ENCODE measurements around the gene TFB1M. TPM values are rescaled to one million over a fixed set of nuclear protein-coding genes. Genes with fewer than 3 reads are reported as not detected.

TFB1M gene
- polyA plus RNA-seq, 1 experiment = 20.4 TPM

DNA sequence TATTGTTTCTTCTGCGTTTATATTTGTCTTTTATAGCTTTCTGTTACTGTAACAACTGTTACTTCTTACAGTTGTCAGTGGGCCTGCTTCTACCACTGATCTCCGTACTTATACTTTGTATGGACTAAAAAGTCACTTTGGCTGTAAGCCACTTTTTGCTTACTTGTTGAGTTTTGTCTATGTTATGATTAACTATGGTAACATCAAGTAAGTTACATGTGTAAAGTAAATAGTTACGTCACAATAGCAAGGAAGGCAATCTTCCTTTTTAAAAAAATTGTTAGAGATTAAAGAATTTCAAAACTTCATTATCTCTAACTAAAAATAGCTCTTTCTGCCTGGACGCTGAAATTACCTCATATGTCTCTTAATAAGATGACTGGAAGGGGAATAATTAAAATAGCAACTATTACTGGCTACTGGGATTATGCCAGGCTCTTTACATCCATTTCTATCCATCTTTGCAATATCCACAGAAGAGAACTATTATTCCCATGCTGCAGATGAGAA lies 10.9 kb downstream of the TFB1M start:
- H3K9me3 ChIP-seq (ENCODE audit: control insufficient read depth, insufficient read depth, low read length) = no peaks in the 10 kb centered on the region
- H3K4me3 ChIP-seq (ENCODE audit: low read depth, low read length) = no peak overlapping the region
- H3K27me3 ChIP-seq (ENCODE audit: control insufficient read depth, insufficient read depth, low read length) = no peaks in the 10 kb centered on the region
- ChIA-PET POLR2A (no interaction called here), CTCF (interaction anchor here (1.4 to 1.5 kb wide), 2 partner anchors 13 to 35 kb away, joined by 3 to 4 read pairs; no protein-coding TSS in a partner anchor)
- no peak overlapping the region for H3K27ac ChIP-seq (ENCODE audit: low read depth, low read length)
- TF ChIP-seq, protein P1, sequence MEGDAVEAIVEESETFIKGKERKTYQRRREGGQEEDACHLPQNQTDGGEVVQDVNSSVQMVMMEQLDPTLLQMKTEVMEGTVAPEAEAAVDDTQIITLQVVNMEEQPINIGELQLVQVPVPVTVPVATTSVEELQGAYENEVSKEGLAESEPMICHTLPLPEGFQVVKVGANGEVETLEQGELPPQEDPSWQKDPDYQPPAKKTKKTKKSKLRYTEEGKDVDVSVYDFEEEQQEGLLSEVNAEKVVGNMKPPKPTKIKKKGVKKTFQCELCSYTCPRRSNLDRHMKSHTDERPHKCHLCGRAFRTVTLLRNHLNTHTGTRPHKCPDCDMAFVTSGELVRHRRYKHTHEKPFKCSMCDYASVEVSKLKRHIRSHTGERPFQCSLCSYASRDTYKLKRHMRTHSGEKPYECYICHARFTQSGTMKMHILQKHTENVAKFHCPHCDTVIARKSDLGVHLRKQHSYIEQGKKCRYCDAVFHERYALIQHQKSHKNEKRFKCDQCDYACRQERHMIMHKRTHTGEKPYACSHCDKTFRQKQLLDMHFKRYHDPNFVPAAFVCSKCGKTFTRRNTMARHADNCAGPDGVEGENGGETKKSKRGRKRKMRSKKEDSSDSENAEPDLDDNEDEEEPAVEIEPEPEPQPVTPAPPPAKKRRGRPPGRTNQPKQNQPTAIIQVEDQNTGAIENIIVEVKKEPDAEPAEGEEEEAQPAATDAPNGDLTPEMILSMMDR (IDR thresholded peaks at IDR 0.05; ENCODE audit: low read depth, low read length) = no peak
- no peak for DNase-seq (ENCODE audit: low read depth, low spot score)

DNA sequence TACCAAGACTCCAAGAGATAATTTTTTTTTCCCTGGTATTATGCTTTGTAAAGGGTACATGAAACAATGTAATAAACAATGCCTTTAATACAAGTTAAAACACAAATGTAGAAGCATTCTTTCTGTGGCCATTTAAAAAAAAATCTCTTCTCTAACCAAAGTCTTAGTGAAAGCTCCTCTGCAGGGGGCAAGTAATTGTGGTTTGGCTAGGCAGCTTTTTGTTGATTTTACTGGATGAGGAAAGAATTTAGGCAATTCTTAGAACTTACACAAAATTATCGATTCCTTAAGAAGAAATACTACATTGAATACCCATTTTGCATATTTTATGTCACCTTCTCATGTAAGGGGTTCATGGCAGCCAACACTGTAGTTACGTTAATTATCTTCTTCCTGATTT lies 12.4 kb downstream of the TFB1M start:
- no peaks in the 10 kb centered on the region for H3K27me3 ChIP-seq (ENCODE audit: control insufficient read depth, insufficient read depth, low read length)
- H3K27ac ChIP-seq (ENCODE audit: low read depth, low read length) = no peak overlapping the region
- DNase-seq (ENCODE audit: low read depth, low spot score) = no peak
- POLR2A ChIA-PET = no interaction called here
- TF ChIP-seq, protein P1 (IDR thresholded peaks at IDR 0.05; ENCODE audit: low read depth, low read length) = no peak
- CTCF ChIA-PET = interaction anchor here (1.0 kb wide), 1 partner anchor 193 kb away, joined by 3 read pairs; no protein-coding TSS in a partner anchor
- no peaks in the 10 kb centered on the region for H3K9me3 ChIP-seq (ENCODE audit: control insufficient read depth, insufficient read depth, low read length)
- H3K4me3 ChIP-seq (ENCODE audit: low read depth, low read length) = no peak overlapping the region

DNA sequence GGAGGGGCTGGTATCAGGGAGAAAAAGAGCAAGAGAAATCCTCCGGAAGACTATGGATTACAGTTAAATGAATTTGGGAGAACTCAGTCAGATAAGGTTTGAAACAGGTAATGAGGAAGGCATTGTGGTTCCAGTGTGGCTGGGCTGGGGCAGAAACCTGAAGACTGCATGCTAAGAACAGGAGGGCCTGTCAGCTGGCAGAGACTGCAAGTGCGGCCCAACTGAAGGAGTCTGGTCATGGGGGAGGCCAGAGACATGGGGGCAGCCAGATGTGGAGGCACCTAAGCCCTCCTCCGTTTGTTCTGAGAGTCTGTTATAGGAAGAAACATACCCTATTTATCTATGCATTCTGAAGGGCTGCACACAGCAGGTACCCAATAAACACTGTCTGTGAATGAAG lies 16.6 kb downstream of the TFB1M start:
- no peak for DNase-seq (ENCODE audit: low read depth, low spot score)
- Histone ChIP-seq H3K9me3 (ENCODE audit: control insufficient read depth, insufficient read depth, low read length) (no peaks in the 10 kb centered on the region), H3K4me3 (ENCODE audit: low read depth, low read length) (no peak overlapping the region), H3K27ac (ENCODE audit: low read depth, low read length) (no peak overlapping the region), H3K27me3 (ENCODE audit: control insufficient read depth, insufficient read depth, low read length) (no peaks in the 10 kb centered on the region)
- TF ChIP-seq, protein P1 (IDR thresholded peaks at IDR 0.05; ENCODE audit: low read depth, low read length) = no peak
- ChIA-PET CTCF (no interaction called here), POLR2A (no interaction called here)

DNA sequence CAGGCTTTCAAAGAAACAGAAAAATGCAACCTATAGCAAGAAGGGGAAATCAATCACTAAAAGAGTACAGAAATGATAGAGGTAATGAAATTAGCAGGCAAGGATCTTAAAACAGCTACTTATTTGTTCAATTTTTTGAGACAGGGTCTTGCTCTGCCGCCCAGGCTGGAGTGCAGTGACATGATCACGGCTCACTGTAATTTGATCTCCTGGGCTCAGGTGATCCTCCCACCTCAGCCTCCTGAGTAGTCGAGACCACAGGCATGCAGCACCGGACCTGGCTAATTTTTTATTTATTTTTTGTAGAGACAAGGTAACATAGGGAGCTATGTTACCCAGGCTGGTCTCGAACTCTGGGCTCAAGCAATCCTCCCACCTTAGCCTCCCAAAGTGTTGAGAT lies 21.6 kb downstream of the TFB1M start:
- Histone ChIP-seq H3K27me3 (ENCODE audit: control insufficient read depth, insufficient read depth, low read length) (no peaks in the 10 kb centered on the region), H3K27ac (ENCODE audit: low read depth, low read length) (no peak overlapping the region), H3K9me3 (ENCODE audit: control insufficient read depth, insufficient read depth, low read length) (no peaks in the 10 kb centered on the region), H3K4me3 (ENCODE audit: low read depth, low read length) (no peak overlapping the region)
- POLR2A ChIA-PET = no interaction called here
- DNase-seq (ENCODE audit: low read depth, low spot score) = no peak
- CTCF ChIA-PET = no interaction called here
- TF ChIP-seq, protein P1 (IDR thresholded peaks at IDR 0.05; ENCODE audit: low read depth, low read length) = no peak

DNA sequence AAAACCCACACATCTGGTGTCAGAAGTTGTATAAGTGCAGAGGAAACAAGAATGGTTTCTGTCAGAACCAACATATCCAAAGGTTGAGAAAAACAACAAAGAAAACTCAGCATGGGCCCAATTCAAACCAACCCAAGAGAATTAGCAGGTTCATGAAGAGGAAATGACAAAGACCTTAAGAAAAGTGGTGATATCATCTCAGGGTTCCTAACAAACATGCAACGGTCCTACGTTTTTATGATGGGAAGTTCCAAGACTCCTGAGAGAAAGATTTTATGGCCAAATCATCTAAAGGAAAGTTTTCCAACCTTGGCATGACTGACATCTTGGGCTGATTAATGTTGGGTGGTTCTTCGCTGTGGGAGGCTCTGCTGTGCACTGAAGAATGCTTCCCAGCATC lies 23.0 kb downstream of the TFB1M start:
- H3K4me3 ChIP-seq (ENCODE audit: low read depth, low read length) = no peak overlapping the region
- H3K27me3 ChIP-seq (ENCODE audit: control insufficient read depth, insufficient read depth, low read length) = no peaks in the 10 kb centered on the region
- H3K27ac ChIP-seq (ENCODE audit: low read depth, low read length) = no peak overlapping the region
- no peaks in the 10 kb centered on the region for H3K9me3 ChIP-seq (ENCODE audit: control insufficient read depth, insufficient read depth, low read length)
- TF ChIP-seq, protein P1 (IDR thresholded peaks at IDR 0.05; ENCODE audit: low read depth, low read length) = no peak
- no peak for DNase-seq (ENCODE audit: low read depth, low spot score)
- ChIA-PET POLR2A (no interaction called here), CTCF (interaction anchor here (0.8 to 1.1 kb wide), 2 partner anchors 10 to 43 kb away, joined by 3 read pairs; no protein-coding TSS in a partner anchor)
